ENCODE measurements around the gene UBE2J2. TPM values are rescaled to one million over a fixed set of nuclear protein-coding genes. Genes with fewer than 3 reads are reported as not detected.

Gene UBE2J2
- total and polyA plus RNA-seq, 2 of the 13 experiments (the other 11 are each of a cell fraction or from before 2014, with no cell fraction given): 25.4 to 29.4 TPM

GRCh38 chr1:1240822-1241587 lies 32.6 kb downstream of the UBE2J2 start (continued):
- TF ChIP-seq ZNF597 (CRISPR knock-in tag; IDR thresholded peaks at IDR 0.05) (no peak), ZIK1 (CRISPR knock-in tag; IDR thresholded peaks at IDR 0.05; ENCODE audit: borderline replicate concordance, low read depth) (no peak), PAX8 (CRISPR knock-in tag; IDR thresholded peaks at IDR 0.05; ENCODE audit: borderline replicate concordance) (no peak), ZNF572 (CRISPR knock-in tag; IDR thresholded peaks at IDR 0.05) (peak; percentile 46; the same call in 1 of the 2 replicates), ZNF337 (CRISPR knock-in tag; IDR thresholded peaks at IDR 0.05; ENCODE audit: borderline replicate concordance, low read depth) (no peak), ZBTB42 (CRISPR knock-in tag; IDR thresholded peaks at IDR 0.05) (no peak), ZNF407 (CRISPR knock-in tag; IDR thresholded peaks at IDR 0.05; ENCODE audit: not compliant biosample characterization) (no peak), ZNF557 (CRISPR knock-in tag; IDR thresholded peaks at IDR 0.05) (no peak), ZFP1 (CRISPR knock-in tag; IDR thresholded peaks at IDR 0.05) (no peak), IKZF1 (IDR thresholded peaks at IDR 0.05) (no peak), ERF (CRISPR knock-in tag; IDR thresholded peaks at IDR 0.05) (no peak), TMF1 (CRISPR knock-in tag; IDR thresholded peaks at IDR 0.05; ENCODE audit: low read depth) (0 out of 2 replicates have a peak, but pooled peaks have one; percentile 18), SRF (IDR thresholded peaks at IDR 0.05; ENCODE audit: low read depth, low read length) (no peak), ZBTB43 (CRISPR knock-in tag; conservative IDR thresholded peaks at IDR 0.05) (no peak)
- TF ChIP-seq, protein P1, sequence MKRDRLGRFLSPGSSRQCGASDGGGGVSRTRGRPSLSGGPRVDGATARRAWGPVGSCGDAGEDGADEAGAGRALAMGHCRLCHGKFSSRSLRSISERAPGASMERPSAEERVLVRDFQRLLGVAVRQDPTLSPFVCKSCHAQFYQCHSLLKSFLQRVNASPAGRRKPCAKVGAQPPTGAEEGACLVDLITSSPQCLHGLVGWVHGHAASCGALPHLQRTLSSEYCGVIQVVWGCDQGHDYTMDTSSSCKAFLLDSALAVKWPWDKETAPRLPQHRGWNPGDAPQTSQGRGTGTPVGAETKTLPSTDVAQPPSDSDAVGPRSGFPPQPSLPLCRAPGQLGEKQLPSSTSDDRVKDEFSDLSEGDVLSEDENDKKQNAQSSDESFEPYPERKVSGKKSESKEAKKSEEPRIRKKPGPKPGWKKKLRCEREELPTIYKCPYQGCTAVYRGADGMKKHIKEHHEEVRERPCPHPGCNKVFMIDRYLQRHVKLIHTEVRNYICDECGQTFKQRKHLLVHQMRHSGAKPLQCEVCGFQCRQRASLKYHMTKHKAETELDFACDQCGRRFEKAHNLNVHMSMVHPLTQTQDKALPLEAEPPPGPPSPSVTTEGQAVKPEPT (CRISPR knock-in tag; IDR thresholded peaks at IDR 0.05; ENCODE audit: low read depth): no peak

Measured in HepG2 (cell line).